ENCODE measurements around the gene PPIP5K1. TPM values are rescaled to one million over a fixed set of nuclear protein-coding genes. Genes with fewer than 3 reads are reported as not detected.

Gene PPIP5K1
- total RNA-seq, 1 donor from 2014 or later, result 31.6 TPM

- Histone ChIP-seq H3K9me3 (no peaks in the 10 kb centered on the region), H3K36me3 (no peaks in the 10 kb centered on the region), H3K27ac (peak within 1 kb of the TSS; percentile 24), H3K4me1 (peaks cover 24% of the 10 kb centered on the region), H3K4me3 (peak within 1 kb of the TSS; percentile 42), H3K27me3 (ENCODE audit: low read depth) (peaks cover 5% of the 10 kb centered on the region)
- intact Hi-C loops (cut with DNase I), result no loop called here
- DNase-seq, result no peak
- peak; percentile 28 to 47 for ATAC-seq
- TF ChIP-seq, protein P1, sequence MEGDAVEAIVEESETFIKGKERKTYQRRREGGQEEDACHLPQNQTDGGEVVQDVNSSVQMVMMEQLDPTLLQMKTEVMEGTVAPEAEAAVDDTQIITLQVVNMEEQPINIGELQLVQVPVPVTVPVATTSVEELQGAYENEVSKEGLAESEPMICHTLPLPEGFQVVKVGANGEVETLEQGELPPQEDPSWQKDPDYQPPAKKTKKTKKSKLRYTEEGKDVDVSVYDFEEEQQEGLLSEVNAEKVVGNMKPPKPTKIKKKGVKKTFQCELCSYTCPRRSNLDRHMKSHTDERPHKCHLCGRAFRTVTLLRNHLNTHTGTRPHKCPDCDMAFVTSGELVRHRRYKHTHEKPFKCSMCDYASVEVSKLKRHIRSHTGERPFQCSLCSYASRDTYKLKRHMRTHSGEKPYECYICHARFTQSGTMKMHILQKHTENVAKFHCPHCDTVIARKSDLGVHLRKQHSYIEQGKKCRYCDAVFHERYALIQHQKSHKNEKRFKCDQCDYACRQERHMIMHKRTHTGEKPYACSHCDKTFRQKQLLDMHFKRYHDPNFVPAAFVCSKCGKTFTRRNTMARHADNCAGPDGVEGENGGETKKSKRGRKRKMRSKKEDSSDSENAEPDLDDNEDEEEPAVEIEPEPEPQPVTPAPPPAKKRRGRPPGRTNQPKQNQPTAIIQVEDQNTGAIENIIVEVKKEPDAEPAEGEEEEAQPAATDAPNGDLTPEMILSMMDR (IDR thresholded peaks at IDR 0.05), result no peak
Observed at GRCh38 chr15:43517354-43518196, 72.4 kb downstream of the PPIP5K1 start, which contains the start of gene MAP1A. MAP1A (plus strand) TSS chr15:43517608; CDS start chr15:43521474, 3,866 bp downstream.

DNA sequence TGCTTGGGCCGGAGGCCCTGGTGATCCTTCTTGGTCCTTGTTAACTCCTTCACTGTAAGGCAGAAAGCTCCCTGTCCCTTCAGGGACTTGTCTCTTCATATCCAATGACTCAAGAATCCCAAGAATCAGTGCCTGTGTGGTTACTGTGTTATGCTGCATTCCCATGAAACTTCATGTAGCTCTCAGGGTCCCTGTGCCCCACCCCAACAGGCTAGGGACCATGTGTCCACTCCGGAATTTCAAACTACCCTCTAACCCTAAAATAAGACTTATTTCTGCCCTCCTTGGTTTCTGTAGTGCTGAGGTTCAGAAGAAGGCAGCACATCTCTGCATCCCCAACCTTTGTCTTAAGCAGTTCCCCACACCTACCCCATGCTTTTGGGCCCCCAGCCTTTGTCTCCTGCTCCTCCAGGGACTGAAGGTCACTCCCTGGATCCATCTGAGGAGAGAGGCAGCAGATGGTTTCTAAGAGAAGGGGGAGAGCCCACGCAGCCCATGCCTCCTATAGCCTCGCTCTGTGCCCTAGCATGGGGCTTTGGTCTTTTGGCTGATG is 73.1 kb downstream of the PPIP5K1 start:
- TF ChIP-seq, protein P1 (IDR thresholded peaks at IDR 0.05), result no peak
- Histone ChIP-seq H3K36me3 (no peaks in the 10 kb centered on the region), H3K9me3 (no peaks in the 10 kb centered on the region), H3K27ac (no peak overlapping the region), H3K4me3 (peak overlapping the region; percentile 42), H3K27me3 (ENCODE audit: low read depth) (peaks cover 5% of the 10 kb centered on the region), H3K4me1 (peaks cover 24% of the 10 kb centered on the region)
- no peak for ATAC-seq
- intact Hi-C loops (cut with DNase I), result no loop called here
- no peak for DNase-seq

DNA sequence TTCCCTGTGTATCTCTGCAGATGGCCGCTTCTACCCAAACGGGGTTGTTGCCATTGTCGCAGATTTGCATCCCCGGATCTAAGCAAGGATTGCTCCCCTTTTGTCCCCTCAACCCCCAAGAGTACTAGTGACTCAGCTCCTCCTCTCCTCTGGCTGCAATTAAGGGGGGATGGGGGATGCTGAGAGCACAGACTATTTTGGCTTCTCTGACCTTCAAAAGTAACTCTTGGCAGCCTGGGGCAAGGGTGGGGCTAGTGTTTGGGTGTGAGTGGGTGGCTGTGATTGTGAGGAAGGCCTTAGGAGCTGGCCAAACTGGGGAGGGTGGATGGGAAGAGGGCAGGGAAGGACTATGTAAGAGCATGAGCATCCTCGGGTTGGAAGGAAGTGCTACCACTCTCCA is 73.8 kb downstream of the PPIP5K1 start:
- DNase-seq (no peak), ATAC-seq (no peak)
- TF ChIP-seq, protein P1 (IDR thresholded peaks at IDR 0.05), result no peak
- Histone ChIP-seq H3K36me3 (no peaks in the 10 kb centered on the region), H3K4me1 (peaks cover 30% of the 10 kb centered on the region), H3K4me3 (no peak overlapping the region), H3K9me3 (no peaks in the 10 kb centered on the region), H3K27me3 (ENCODE audit: low read depth) (peaks cover 5% of the 10 kb centered on the region), H3K27ac (no peak overlapping the region)
- intact Hi-C loops (cut with DNase I), result no loop called here

GRCh38 chr15:43515741-43516140 is 74.3 kb downstream of the PPIP5K1 start:
- Histone ChIP-seq H3K4me3 (no peak overlapping the region), H3K36me3 (no peaks in the 10 kb centered on the region), H3K27me3 (ENCODE audit: low read depth) (peaks cover 5% of the 10 kb centered on the region), H3K27ac (no peak overlapping the region), H3K4me1 (peaks cover 33% of the 10 kb centered on the region), H3K9me3 (no peaks in the 10 kb centered on the region)
- intact Hi-C loops (cut with DNase I), result no loop called here
- TF ChIP-seq, protein P1 (IDR thresholded peaks at IDR 0.05), result no peak
- ATAC-seq, result no peak
- DNase-seq, result no peak

DNA sequence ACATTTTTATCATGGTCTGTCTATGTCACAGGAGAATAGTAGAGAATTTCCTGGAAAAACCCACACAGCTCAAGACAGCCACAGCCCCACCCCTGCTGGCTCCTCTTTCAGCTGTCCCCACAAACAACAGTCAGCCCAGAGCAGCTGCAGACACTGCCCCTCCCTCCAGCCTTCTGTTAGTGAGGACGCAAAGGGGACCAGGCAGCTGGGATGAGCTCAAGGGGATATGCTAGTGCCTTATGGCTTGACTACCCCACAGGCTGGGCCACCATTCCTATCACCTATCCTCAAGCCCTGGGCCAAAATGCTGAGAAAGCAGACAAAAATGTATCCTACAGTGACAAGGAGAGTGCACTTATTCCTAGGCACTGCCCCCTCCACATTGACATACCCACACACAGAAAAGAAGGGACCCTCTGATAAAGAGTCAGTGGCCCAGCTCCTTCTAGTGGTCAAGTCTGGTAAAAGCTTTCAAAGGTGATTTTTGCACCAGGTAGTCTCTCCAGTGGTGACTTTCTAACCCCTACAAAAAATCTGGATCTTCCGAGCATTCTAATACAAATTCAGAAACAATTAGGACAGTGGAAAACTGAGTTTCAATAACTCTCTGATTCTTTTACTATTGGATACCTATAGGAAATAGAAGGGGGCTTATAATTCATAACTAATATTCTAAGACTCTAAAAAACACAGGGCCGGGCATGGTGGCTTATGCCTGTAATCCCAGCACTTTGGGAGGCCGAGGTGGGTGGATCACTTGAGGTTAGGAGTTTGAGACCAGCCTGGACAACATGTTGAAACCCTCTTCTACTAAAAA is 75.6 kb downstream of the PPIP5K1 start:
- Histone ChIP-seq H3K4me3 (no peak overlapping the region), H3K36me3 (no peaks in the 10 kb centered on the region), H3K4me1 (peaks cover 41% of the 10 kb centered on the region), H3K27ac (no peak overlapping the region), H3K9me3 (no peaks in the 10 kb centered on the region), H3K27me3 (ENCODE audit: low read depth) (peaks cover 5% of the 10 kb centered on the region)
- ATAC-seq, result no peak
- TF ChIP-seq, protein P1 (IDR thresholded peaks at IDR 0.05), result peak; percentile 30
- DNase-seq, result no peak
- intact Hi-C loops (cut with DNase I), result no loop called here

All from lower lobe of right lung (tissue), 2 donors.